Panc1 (cell line): ENCODE results near the gene TST. TPM values are rescaled to one million over a fixed set of nuclear protein-coding genes. Genes with fewer than 3 reads are reported as not detected.

ENCODE experiments used
- ATAC-seq: fragments of 200-7000 bp; cut with Tn5 transposase; 2 replicates; pipeline ENCODE4 v1.9.1; 2020; ENCODE audit warnings: mild to moderate bottlenecking, moderate library complexity
- BruUV-seq: library from RNA; stranded (reverse); fragments of 400-500 nt; replicated peaks from 2 replicates; lab custom pipeline; 2021; lab: Mats Ljungman, UMichigan
- CTCF ChIA-PET: fragments of 300-600 bp; sonication (Branson Sonifier 250); formaldehyde crosslinking; loops from one replicate; lab custom pipeline; 2022; ENCODE audit warnings: antibody characterized with exemption; lab: Charles Lee
- POLR2A ChIA-PET: fragments of 300-600 bp; sonication (Branson Sonifier 250); formaldehyde crosslinking; loops from one replicate; lab custom pipeline; 2022; ENCODE audit warnings: antibody characterized with exemption; lab: Charles Lee
- DNase-seq: peaks from one replicate; pipeline ENCODE4 v3.0.0-alpha.2; 2010; ENCODE audit warnings: low read depth, low spot score
- H3K27ac ChIP-seq: 2 replicates; pipeline ENCODE4 v1.5.1; 2011; ENCODE audit warnings: mild to moderate bottlenecking, low read length, inconsistent platforms
- H3K27me3 ChIP-seq: fragments of 200-500 bp; sonication (Bioruptor generic); 2 replicates; pipeline ENCODE4 v1.6.0; 2014; ENCODE audit warnings: low read length, inconsistent platforms; ENCODE audit not compliant: control insufficient read depth, insufficient read depth
- H3K36me3 ChIP-seq: fragments of 200-500 bp; sonication (Bioruptor generic); 2 replicates; pipeline ENCODE4 v1.5.1; 2014; ENCODE audit warnings: inconsistent platforms, mild to moderate bottlenecking, low read length, moderate library complexity; ENCODE audit not compliant: control insufficient read depth, insufficient read depth
- H3K4me1 ChIP-seq: 2 replicates; pipeline ENCODE4 v1.5.1; 2011; ENCODE audit warnings: inconsistent platforms, mild to moderate bottlenecking, low read length, moderate library complexity; ENCODE audit not compliant: control insufficient read depth, insufficient read depth
- H3K4me3 ChIP-seq, 2 experiments: 2 replicates each; pipeline ENCODE4 v1.5.1; 2011 to 2012; ENCODE audit warnings: low read depth in 2 of 2, low read length in 2 of 2, mild to moderate bottlenecking in 2 of 2, inconsistent platforms in 1 of 2, moderate library complexity in 1 of 2
- H3K9me3 ChIP-seq: fragments of 200-500 bp; sonication (Bioruptor generic); 2 replicates; pipeline ENCODE4 v1.5.1; 2014; ENCODE audit warnings: low read depth, mild to moderate bottlenecking, inconsistent platforms, low read length, moderate library complexity; ENCODE audit not compliant: control insufficient read depth, insufficient read depth
- POLR2AphosphoS5 ChIP-seq: IDR thresholded peaks from 2 replicates; pipeline ENCODE4 v1.6.1; 2012; ENCODE audit warnings: mild to moderate bottlenecking, low read depth, low read length, moderate library complexity
- SIN3A ChIP-seq: IDR thresholded peaks from 2 replicates; pipeline ENCODE4 v1.6.1; 2012; ENCODE audit warnings: low read depth, mild to moderate bottlenecking, low read length, moderate library complexity, borderline replicate concordance; ENCODE audit not compliant: insufficient read depth
- TCF7L2 ChIP-seq: IDR thresholded peaks from 2 replicates; pipeline ENCODE4 v1.6.1; 2011; ENCODE audit warnings: mild to moderate bottlenecking, low read depth, low read length, inconsistent platforms
- in situ Hi-C: cut with HindIII; loops from 2 replicates; pipeline ENCODE4 v1.10.0; 2016; ENCODE audit warnings: low sequenced_read_pairs, low pct_unique_long_range_greater_than_20kb
- intact Hi-C: fragments of 100-400 bp; cut with micrococcal nuclease; formaldehyde crosslinking; loops from one replicate; pipeline ENCODE4 v1.10.0; 2022; ENCODE audit not compliant: unreplicated experiment
- total RNA-seq: library from RNA; stranded (reverse); gene quantifications from one replicate; pipeline ENCODE4 v1.2.1, GENCODE V29; 2021; ENCODE audit not compliant: unreplicated experiment
- TF ChIP-seq, protein P1 (sequence below): fragments of 450-650 bp; IDR thresholded peaks from 2 replicates; pipeline ENCODE4 v1.5.1; 2017; ENCODE audit warnings: mild to moderate bottlenecking
- TF ChIP-seq, protein P2 (sequence below), 2 experiments: IDR thresholded peaks; 2 replicates each; pipeline ENCODE4 v1.6.1; 2011 to 2012; ENCODE audit warnings: low read depth in 2 of 2, control low read depth in 1 of 2, low read length in 1 of 2, mild to moderate bottlenecking in 1 of 2, moderate library complexity in 1 of 2; ENCODE audit not compliant: insufficient read depth in 1 of 2

TST gene
- total RNA-seq, 1 experiment from 2014 or later: 15.9 TPM

- Histone ChIP-seq H3K9me3 (no peaks in the 10 kb centered on the region), H3K4me1 (peaks cover 4% of the 10 kb centered on the region), H3K36me3 (no peaks in the 10 kb centered on the region), H3K4me3 (no peak overlapping the region), H3K27me3 (no peaks in the 10 kb centered on the region), H3K27ac (no peak overlapping the region)
- in situ Hi-C loops (no loop called here), intact Hi-C loops (no loop called here)
- DNase-seq (no peak), ATAC-seq (no peak)
- BruUV-seq: no TSS peak
- ChIA-PET POLR2A (interaction anchor here (0.6 kb wide), 1 partner anchor 590 kb away, joined by 7 read pairs; no protein-coding TSS in a partner anchor), CTCF (no interaction called here)
- TF ChIP-seq SIN3A: no peak
- no peak for TF ChIP-seq POLR2AphosphoS5
- TF ChIP-seq, protein P1, sequence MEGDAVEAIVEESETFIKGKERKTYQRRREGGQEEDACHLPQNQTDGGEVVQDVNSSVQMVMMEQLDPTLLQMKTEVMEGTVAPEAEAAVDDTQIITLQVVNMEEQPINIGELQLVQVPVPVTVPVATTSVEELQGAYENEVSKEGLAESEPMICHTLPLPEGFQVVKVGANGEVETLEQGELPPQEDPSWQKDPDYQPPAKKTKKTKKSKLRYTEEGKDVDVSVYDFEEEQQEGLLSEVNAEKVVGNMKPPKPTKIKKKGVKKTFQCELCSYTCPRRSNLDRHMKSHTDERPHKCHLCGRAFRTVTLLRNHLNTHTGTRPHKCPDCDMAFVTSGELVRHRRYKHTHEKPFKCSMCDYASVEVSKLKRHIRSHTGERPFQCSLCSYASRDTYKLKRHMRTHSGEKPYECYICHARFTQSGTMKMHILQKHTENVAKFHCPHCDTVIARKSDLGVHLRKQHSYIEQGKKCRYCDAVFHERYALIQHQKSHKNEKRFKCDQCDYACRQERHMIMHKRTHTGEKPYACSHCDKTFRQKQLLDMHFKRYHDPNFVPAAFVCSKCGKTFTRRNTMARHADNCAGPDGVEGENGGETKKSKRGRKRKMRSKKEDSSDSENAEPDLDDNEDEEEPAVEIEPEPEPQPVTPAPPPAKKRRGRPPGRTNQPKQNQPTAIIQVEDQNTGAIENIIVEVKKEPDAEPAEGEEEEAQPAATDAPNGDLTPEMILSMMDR: no peak
- no peak for TF ChIP-seq TCF7L2
- TF ChIP-seq, protein P2, sequence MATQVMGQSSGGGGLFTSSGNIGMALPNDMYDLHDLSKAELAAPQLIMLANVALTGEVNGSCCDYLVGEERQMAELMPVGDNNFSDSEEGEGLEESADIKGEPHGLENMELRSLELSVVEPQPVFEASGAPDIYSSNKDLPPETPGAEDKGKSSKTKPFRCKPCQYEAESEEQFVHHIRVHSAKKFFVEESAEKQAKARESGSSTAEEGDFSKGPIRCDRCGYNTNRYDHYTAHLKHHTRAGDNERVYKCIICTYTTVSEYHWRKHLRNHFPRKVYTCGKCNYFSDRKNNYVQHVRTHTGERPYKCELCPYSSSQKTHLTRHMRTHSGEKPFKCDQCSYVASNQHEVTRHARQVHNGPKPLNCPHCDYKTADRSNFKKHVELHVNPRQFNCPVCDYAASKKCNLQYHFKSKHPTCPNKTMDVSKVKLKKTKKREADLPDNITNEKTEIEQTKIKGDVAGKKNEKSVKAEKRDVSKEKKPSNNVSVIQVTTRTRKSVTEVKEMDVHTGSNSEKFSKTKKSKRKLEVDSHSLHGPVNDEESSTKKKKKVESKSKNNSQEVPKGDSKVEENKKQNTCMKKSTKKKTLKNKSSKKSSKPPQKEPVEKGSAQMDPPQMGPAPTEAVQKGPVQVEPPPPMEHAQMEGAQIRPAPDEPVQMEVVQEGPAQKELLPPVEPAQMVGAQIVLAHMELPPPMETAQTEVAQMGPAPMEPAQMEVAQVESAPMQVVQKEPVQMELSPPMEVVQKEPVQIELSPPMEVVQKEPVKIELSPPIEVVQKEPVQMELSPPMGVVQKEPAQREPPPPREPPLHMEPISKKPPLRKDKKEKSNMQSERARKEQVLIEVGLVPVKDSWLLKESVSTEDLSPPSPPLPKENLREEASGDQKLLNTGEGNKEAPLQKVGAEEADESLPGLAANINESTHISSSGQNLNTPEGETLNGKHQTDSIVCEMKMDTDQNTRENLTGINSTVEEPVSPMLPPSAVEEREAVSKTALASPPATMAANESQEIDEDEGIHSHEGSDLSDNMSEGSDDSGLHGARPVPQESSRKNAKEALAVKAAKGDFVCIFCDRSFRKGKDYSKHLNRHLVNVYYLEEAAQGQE (IDR thresholded peaks at IDR 0.05; ENCODE audit: insufficient read depth in 1 of 2, low read depth in 2 of 2, low read length in 1 of 2): no peak
Observed at GRCh38 chr22:37014415-37014806, 4.8 kb downstream of the TST start.

DNA sequence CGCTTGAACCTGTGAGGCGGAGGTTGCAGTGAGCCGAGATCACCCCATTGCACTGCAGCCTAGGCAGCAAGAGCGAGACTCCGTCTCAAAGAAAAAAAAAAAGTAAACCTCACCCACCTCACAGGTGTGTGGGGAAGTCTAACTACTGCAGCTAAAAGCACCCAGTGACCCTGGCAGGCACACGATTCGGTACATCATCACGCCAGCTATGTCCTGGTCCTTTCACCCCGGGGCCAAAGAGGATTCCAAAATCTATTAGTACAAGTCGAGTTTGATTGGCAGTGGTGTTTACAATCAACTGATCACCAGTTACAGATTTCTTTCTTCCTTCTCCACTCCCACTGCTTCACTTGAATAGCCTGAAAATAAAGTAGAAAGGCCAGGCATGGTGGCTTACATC, 6.3 kb downstream of the TST start:
- intact Hi-C loops (no loop called here), in situ Hi-C loops (no loop called here)
- no peak for TF ChIP-seq SIN3A
- TF ChIP-seq, protein P2 (IDR thresholded peaks at IDR 0.05; ENCODE audit: insufficient read depth in 1 of 2, low read depth in 2 of 2, low read length in 1 of 2): no peak
- no peak for TF ChIP-seq POLR2AphosphoS5
- TF ChIP-seq, protein P1: no peak
- TF ChIP-seq TCF7L2: no peak
- Histone ChIP-seq H3K36me3 (no peaks in the 10 kb centered on the region), H3K4me1 (peaks cover 4% of the 10 kb centered on the region), H3K27me3 (no peaks in the 10 kb centered on the region), H3K9me3 (no peaks in the 10 kb centered on the region), H3K27ac (no peak overlapping the region), H3K4me3 (no peak overlapping the region)
- no peak for ATAC-seq
- BruUV-seq: no TSS peak
- CTCF ChIA-PET: interaction anchor here (0.9 kb wide), 1 partner anchor 9 kb away, joined by 3 read pairs; no protein-coding TSS in a partner anchor
- DNase-seq: no peak
- POLR2A ChIA-PET: no interaction called here
